Measurements from ENCODE around the gene WDR74. TPM values are rescaled to one million over a fixed set of nuclear protein-coding genes. Genes with fewer than 3 reads are reported as not detected.

The WDR74 gene
- total RNA-seq, result 31.3 and 49.8 TPM in 2 replicates

DNA sequence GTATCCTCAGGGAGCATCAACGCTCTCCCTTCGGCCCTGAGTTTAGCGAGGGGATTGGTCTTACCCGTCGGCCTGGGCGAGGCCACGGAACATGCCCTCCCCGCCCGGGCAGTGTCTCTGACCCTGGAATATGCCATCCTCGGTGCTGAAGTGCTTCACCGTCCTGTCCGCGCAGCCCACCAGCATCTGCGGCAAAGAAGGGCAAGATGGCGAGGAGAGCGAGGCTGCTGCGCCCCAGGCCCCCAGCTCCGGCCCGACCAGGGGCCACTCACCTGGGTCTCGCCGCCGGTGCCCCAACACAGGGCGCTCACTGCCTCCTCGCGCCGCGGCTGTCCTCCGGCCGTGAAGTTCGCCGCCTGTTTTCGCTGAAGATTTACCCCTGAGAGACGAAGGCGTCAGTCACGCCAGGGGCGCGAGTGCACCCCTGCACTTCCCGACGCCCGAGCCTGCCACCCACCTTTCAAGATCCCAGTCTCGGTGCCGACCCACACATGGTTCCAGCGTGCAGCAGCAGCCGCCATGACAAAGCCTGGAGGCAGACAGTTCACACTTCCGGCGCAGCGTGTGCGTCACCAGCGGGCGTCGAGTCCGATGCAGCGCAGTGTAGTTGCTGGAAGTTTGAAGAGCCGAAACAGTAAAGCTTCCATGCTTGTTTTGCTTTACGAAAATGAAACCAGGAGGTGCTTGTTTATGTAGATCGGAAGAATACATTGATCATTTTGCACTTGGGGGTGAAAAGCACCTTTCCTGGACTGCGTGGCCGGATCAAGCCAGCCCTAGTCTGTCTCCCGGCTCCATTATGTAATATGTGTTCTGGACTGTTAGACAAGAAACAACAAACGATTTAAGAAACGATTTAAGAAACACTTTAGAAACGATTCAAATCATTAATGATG lies at the start of gene WDR74:
Gene WDR74 (minus strand): TSS at position 541 of the 896 bp plus-strand sequence. CDS start 20 bp downstream, at position 521.

DNA sequence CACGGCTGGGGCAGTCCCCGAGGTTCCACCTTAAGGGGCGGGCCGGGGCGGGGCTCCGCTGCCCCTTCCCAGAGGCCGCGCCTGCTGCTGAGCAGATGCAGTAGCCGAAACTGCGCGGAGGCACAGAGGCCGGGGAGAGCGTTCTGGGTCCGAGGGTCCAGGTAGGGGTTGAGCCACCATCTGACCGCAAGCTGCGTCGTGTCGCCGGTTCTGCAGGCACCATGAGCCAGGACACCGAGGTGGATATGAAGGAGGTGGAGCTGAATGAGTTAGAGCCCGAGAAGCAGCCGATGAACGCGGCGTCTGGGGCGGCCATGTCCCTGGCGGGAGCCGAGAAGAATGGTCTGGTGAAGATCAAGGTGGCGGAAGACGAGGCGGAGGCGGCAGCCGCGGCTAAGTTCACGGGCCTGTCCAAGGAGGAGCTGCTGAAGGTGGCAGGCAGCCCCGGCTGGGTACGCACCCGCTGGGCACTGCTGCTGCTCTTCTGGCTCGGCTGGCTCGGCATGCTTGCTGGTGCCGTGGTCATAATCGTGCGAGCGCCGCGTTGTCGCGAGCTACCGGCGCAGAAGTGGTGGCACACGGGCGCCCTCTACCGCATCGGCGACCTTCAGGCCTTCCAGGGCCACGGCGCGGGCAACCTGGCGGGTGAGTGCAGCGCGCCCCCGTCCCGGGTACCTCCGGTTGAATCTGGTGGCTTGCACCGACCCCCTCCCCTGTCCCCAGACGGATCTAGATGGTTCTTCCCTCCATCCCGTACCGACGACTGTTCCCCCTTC lies 41.6 kb upstream of the WDR74 start, which contains the start of gene SLC3A2:
Gene SLC3A2 (plus strand): TSS at position 94 of the 776 bp plus-strand sequence. CDS start 128 bp downstream, at position 222.

DNA sequence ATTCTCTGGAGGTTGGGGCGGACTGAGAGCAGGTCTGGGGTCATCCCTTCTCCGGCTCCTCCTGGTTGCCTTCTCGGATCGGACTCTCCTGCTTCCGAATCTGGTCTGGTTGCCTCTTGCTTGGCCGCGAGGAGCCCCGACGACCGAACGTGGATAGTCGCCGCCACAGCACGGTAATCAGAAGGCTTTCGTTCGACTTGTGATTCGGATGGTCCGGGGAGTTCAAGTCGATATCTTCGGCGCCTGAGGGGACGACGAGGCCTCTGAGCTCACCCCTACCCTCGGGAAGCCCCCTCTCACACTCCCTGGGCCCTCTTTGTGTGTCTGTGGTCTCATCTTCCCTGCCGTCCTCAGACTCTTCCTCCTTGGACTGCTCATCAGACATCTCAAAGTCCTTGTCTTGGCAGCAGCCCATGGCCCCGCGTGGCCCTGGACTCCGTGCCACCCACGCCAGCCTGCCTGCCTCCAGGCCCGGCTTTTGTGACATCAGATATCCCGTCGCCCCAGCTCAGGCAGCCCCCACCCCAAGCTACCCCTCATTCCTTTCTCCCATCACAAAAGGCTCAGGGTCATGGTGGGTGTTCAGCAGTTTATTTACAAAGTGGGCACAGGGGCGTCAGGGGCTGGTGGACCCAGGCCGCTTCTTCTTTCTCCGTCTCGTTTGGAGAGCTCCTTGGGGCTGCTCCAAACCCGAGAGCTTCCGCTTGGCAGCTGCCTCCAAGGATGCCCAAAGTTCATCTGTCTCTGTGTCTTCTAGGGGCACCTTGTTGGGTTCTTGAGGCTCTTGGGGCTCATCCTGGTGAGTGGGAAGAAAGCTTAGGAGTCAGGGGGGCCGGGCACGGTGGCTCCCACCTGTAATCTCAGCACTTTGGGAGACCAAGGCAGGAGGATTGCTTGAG lies 6.8 kb downstream of the WDR74 start, which contains the start of gene TEX54:
Gene TEX54 (minus strand): TSS at position 506 of the 899 bp plus-strand sequence.

DNA sequence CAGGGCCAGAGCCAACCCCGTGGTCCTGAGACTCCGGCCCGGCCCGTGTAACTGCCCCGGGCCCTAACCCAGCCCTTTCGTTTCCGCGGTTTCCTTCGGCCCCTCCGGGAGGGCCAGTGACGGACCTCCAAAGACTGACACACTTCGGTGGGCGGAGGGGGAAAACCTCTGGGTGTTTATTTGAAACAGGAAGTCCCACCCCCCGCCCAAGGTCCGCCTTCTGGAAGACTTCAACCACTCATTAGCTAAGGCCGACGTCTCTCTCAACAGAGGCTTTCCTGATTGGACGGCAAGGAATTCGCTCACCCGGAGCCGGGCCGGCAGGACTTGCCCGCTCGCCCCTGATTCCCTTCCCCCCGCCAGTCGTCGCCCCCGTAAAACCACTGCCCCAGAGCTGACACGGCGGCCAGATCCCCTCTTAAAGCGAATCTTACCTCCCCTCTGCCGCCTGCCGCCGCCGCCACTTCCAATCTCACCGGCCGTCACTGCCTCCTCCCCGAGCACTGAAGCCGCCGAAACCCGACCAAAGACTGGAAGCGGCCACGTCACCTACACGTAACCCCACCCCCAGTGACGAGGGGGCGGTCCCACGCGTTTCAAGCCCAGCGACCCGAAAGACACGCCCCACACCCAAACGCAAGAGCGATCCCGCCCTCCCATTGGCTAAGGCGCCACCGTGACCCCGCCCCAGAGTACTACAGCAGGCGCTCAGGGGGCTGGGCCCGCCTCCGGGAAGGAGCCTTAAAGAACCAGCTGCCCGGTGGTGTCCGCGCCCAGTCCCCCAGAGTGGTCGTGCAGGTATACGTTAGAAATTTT lies 7.7 kb downstream of the WDR74 start, which contains the start of gene STX5:
Gene STX5 (minus strand): TSS at position 532 of the 816 bp plus-strand sequence. CDS start 808 bp downstream, outside the sequence.

DNA sequence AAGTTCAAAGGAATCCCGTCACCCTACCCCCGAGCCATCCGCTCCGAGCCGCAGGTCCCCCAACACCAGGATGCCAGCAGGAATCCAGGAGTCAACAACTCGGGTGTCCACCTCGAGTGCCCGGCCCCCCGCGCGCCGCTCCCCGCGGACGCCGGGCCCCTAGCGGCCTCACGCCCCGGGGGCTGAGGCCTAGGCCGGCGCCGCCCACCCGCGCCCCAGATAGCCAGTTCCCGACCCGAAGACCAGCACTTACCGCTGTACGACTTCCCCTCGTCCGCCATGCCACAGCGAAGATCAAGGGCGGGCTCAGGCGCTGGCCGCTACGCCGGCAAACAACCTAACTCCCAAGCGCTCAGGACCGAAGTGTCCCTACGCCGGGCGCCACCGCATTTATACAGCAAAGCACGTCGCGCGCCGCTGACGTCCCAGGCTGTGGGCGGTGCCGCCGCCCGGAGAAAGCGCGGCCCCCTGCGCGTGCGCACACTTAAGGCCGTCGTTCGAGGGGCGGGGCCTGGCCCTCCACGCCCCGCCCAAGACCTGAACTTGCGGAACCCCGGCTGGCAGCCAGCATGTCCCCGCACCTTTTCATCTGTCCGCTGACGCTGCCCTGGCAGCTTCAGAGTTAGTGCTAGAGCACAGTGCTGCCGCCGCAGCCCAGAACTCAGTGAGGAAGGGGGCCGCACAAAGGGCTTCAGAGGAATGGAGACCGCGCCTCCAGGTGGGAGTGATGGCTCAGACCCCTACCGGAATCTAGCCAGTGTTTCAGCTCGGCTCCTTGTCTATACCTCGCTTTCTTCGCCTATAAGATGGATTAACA lies 34.1 kb downstream of the WDR74 start, which contains the start of gene NXF1:
Gene NXF1 (minus strand): TSS at position 365 of the 817 bp plus-strand sequence. CDS start 84 bp downstream, at position 281.

DNA sequence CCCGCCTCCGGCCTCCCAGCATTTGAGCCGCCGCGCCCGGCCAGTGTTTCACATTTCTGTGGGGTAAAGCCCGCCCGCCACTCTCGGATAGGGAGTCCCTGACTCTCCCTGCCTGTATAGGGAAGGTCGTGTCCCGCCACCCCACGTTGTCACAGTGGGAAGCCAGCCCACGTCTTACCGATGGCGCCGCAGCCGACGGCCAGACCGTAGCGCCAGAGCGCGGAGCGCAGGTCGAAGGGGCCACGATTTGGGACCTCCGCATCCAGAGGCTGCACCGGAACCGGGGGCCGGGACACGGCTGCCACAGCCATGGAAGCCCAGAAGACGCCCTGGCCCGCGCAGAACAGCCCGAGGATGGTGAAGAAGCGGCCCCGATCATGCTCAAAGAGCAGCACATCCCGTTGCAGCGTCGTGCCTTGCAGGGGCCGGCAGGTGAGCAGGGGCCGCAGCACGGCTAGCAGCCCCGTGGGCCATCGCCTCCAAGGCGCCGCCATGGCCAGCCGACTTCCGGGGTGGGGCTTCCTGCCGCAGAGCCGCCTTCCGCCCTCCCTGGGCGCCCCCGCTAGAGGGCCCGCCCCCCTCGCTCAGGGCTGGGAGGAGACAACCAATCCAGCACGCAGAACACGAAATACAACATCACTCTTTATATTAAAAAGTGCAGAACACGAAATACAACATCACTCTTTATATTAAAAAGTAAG lies 47.7 kb downstream of the WDR74 start, which contains the start of gene TMEM223:
Gene TMEM223 (minus strand): TSS at position 506 of the 701 bp plus-strand sequence. CDS start 12 bp downstream, at position 494.

DNA sequence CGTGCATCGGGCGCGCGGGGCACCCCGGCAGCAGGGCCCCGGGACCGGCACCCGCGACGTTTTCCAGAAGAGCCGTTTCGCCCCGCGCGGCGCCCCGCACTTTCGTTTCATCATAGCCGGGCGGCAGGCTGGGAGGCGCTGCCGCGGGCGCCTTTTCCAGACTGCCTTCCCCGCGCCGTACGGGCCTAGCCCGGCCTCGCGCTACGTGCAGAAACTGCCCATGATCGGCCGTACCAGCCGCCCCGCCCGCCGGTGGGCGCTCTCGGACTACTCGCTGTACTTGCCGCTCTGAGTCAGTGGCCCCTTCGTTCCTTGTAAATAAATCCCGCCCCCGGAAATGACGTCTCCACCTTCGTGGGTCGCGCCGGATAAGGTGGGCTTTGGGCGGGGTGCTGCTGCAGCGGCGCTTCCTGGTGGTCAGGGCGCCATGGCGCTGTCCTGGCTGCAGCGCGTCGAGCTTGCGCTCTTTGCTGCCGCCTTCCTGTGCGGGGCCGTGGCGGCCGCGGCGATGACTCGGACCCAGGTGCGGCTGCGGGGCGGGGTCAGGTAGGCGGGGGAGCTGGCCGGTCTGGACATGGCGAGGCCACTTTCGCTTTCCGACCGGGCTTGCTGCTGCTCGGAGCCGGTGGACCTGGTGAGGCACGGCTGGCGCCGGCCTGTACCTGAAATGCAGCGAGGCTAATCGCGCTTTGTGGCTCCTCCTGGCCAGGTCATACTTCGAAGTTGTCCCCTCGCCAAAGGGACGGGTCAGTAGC lies 52.2 kb downstream of the WDR74 start, which contains the start of gene TMEM179B:
Gene TMEM179B (plus strand): TSS at position 398 of the 755 bp plus-strand sequence. CDS start 30 bp downstream, at position 428.

Other genes starting within 250 kb of the WDR74 start
- gene TUT1, start 248.1 kb downstream of the WDR74 start, total RNA-seq, result 5.4 and 6.4 TPM in 2 replicates
- gene MTA2, start 237.7 kb downstream of the WDR74 start, total RNA-seq, result 102 and 120 TPM in 2 replicates
- gene EML3, start 226.8 kb downstream of the WDR74 start, total RNA-seq, result 20.9 and 25.7 TPM in 2 replicates
- gene ROM1, start 226.3 kb downstream of the WDR74 start, total RNA-seq, result 10.3 and 10.6 TPM in 2 replicates
- gene B3GAT3, start 217.6 kb downstream of the WDR74 start, total RNA-seq, result 32.6 and 39.9 TPM in 2 replicates
- gene GANAB, start 193.0 kb downstream of the WDR74 start, total RNA-seq, result 243 and 244 TPM in 2 replicates
- 16.8 and 22.2 TPM in 2 replicates for gene INTS5, start 186.3 kb downstream of the WDR74 start, total RNA-seq
- gene C11orf98, start 174.4 kb downstream of the WDR74 start, total RNA-seq, result 32.3 and 46.8 TPM in 2 replicates
- 4.9 and 9.1 TPM in 2 replicates for gene CSKMT, start 174.3 kb downstream of the WDR74 start, total RNA-seq
- 11.9 and 15.1 TPM in 2 replicates for gene UQCC3, start 167.9 kb downstream of the WDR74 start, total RNA-seq
- gene LBHD1, start 167.3 kb downstream of the WDR74 start, total RNA-seq, result 2.4 and 2.8 TPM in 2 replicates
- gene UBXN1, start 160.5 kb downstream of the WDR74 start, total RNA-seq, result 134 and 158 TPM in 2 replicates
- gene LRRN4CL, start 150.1 kb downstream of the WDR74 start, total RNA-seq, result 3.3 and 3.4 TPM in 2 replicates
- gene BSCL2, start 132.2 kb downstream of the WDR74 start, total RNA-seq, result 57.1 and 67.2 TPM in 2 replicates
- not detected in 2 replicates for gene GNG3, start 131.9 kb downstream of the WDR74 start, total RNA-seq
- gene HNRNPUL2, start 112.1 kb downstream of the WDR74 start, total RNA-seq, result 12.6 and 14.9 TPM in 2 replicates
- gene TTC9C, start 111.1 kb downstream of the WDR74 start, total RNA-seq, result 28.5 and 31.1 TPM in 2 replicates
- 11.0 and 11.2 TPM in 2 replicates for gene ZBTB3, start 85.4 kb downstream of the WDR74 start, total RNA-seq
- gene POLR2G, start 78.0 kb downstream of the WDR74 start, total RNA-seq, result 97.0 and 98.7 TPM in 2 replicates
- 16.2 and 17.6 TPM in 2 replicates for gene TAF6L, start 68.2 kb downstream of the WDR74 start, total RNA-seq
- gene TMEM179B, start 52.2 kb downstream of the WDR74 start, total RNA-seq, result 24.3 and 24.4 TPM in 2 replicates
- 13.2 and 15.1 TPM in 2 replicates for gene TMEM223, start 47.6 kb downstream of the WDR74 start, total RNA-seq
- 15.5 and 21.6 TPM in 2 replicates for gene NXF1, start 34.1 kb downstream of the WDR74 start, total RNA-seq
- 41.7 and 42.4 TPM in 2 replicates for gene STX5, start 7.5 kb downstream of the WDR74 start, total RNA-seq
- gene TEX54, start 6.7 kb downstream of the WDR74 start, total RNA-seq, result not detected in 2 replicates
- 175 and 242 TPM in 2 replicates for gene SLC3A2, start 41.3 kb upstream of the WDR74 start, total RNA-seq
- not detected in 2 replicates for gene CHRM1, start 81.8 kb upstream of the WDR74 start, total RNA-seq
- gene SLC22A6, start 145.4 kb upstream of the WDR74 start, total RNA-seq, result not detected in 2 replicates
- gene SLC22A8, start 176.3 kb upstream of the WDR74 start, total RNA-seq, result not detected in 2 replicates

All from aortic smooth muscle cell (primary cell).